Astrocyte of the hippocampus (primary cell): Measurements from ENCODE around the gene UBTF.

ENCODE experiments used
- DNase-seq: peaks from one replicate; pipeline ENCODE4 v3.0.0; 2011; ENCODE audit warnings: low read depth, low spot score

Gene UBTF

GRCh38 chr17:44197980-44198720 lies 21.3 kb downstream of the UBTF start:
- DNase-seq, result peak; percentile 54

- no peak for DNase-seq
Measured at GRCh38 chr17:44197107-44197506, 22.4 kb downstream of the UBTF start.

GRCh38 chr17:44193326-44194084 lies 26.0 kb downstream of the UBTF start:
- DNase-seq, result no peak

GRCh38 chr17:44192750-44193149 lies 26.7 kb downstream of the UBTF start:
- no peak for DNase-seq

- no peak for DNase-seq
Measured at GRCh38 chr17:44191941-44192496, 27.5 kb downstream of the UBTF start.

- no peak for DNase-seq
Measured at GRCh38 chr17:44191369-44191768, 28.1 kb downstream of the UBTF start.

- no peak for DNase-seq
Measured at GRCh38 chr17:44190481-44190880, 29.0 kb downstream of the UBTF start.

- DNase-seq, result no peak
Measured at GRCh38 chr17:44188576-44189403, 30.7 kb downstream of the UBTF start.

GRCh38 chr17:44187131-44187899 lies 32.2 kb downstream of the UBTF start:
- no peak for DNase-seq

GRCh38 chr17:44186307-44187130 lies 33.0 kb downstream of the UBTF start, which contains the start of gene TMUB2:
TMUB2 (plus strand) TSS chr17:44186972; CDS start chr17:44187709, 737 bp downstream.
- peak; percentile 100 for DNase-seq

GRCh38 chr17:44184212-44184810 lies 35.2 kb downstream of the UBTF start:
- DNase-seq, result no peak

- DNase-seq, result no peak
Measured at GRCh38 chr17:44183024-44183423, 36.5 kb downstream of the UBTF start.

GRCh38 chr17:44178133-44178532 lies 41.3 kb downstream of the UBTF start:
- DNase-seq, result no peak

GRCh38 chr17:44177640-44178039 lies 41.8 kb downstream of the UBTF start:
- no peak for DNase-seq

- no peak for DNase-seq
Measured at GRCh38 chr17:44176671-44177501, 42.6 kb downstream of the UBTF start.

GRCh38 chr17:44176257-44176656 lies 43.2 kb downstream of the UBTF start:
- DNase-seq, result no peak

- DNase-seq, result no peak
Measured at GRCh38 chr17:44174427-44174826, 45.0 kb downstream of the UBTF start.

GRCh38 chr17:44171931-44172455 lies 47.5 kb downstream of the UBTF start:
- no peak for DNase-seq
